HG03571 (cell line): ENCODE measurements around the gene CHD3.

ENCODE experiments used
- ATAC-seq: cut with Tn5 transposase; IDR thresholded peaks from one replicate; pipeline ENCODE4 v1.9.1; 2021; ENCODE audit not compliant: unreplicated experiment

The CHD3 gene

DNA sequence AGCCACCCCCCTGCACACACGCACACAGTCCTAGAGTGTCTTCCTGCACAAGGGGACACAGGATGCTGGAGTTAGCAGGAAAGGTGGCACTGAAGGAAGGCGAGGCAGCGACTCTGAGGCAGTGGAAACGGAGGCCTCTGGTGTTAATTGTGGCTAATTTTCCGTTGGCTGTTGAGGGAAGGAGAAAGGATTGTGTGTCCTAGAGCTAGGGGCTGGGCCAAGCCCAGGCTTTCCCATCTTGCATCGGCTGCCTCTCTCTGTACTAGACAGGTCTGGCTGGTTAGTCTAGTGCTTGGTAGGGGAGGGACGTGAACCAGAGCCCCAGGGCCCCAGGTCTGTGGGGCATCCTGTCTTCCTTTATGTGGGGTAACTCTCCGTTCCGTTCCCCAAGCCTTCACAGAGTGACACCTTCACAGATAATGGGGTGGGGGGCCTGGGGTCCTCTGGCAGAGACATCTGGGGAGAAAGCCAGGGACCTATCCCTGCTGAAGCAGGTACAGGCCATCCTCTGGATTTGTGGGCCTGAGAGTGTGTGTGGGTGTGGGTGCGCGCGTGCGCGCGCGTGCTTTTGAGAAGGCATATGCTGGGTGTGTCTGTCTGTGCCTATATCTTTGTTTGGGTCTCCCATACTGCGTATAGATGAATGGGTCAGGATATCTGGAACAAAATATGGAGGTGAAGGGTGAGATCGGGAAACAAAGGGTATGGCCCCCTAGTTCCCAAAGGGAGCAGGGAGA is at the start of gene CHD3:
Gene CHD3, plus strand, starts transcription at position 606 of the 737 bp plus-strand sequence. CDS start 212 bp downstream, outside the sequence.
- ATAC-seq = no peak

DNA sequence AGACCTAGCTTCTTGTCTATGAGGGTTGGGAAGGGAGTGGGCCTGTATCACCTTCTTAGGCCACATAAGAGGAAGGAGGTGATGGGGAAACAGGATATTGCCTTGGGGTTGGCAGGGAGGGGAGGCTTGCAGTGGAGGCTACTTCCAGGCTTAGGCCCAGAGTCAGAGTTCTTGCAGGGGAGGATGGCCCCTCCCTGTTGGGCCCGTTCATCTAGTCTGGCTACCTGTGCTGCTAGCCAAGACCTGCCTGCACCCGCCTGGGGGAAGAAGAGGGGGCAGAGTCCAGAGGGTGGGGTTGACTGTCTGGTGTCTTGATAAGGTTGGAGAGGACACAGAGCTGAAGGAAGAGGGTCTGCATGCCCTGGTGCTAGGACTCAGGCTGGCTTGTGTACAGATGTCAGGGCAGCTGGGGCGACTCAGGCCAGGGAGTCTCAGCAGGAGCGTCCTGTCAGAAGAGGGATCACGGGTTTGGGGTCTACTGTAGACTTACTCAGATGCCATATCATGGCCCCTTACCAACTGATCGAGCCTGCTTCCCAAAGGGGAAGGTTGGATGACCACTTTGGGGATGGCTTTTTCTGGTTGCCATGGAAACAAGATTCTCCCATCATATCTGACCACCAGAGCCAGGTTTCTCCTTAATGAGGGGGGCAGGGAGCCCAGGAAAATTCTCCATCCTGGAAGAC is 49.3 kb upstream of the CHD3 start:
- ATAC-seq = no peak

DNA sequence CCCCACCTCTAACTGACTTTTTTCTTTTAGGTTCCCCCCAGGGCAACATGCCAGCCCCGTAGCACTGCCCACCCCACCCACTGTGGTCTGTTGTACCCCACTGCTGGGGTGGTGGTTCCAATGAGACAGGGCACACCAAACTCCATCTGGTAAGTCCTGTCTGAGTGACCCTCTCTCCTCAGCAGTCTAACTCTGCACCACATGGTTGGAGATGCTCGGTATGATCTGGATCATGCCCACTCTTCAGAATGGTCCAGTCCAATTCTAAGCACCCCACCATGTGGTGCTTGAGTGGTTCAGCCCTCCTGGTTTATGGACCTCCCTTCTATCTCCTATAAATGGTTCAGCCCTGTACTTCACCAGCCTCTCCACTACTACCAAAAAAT is 48.7 kb upstream of the CHD3 start:
- ATAC-seq = no peak

- no peak for ATAC-seq
Observed at GRCh38 chr17:7840441-7840840, 48.1 kb upstream of the CHD3 start.

GRCh38 chr17:7840875-7841274 is 47.7 kb upstream of the CHD3 start:
- ATAC-seq = no peak

DNA sequence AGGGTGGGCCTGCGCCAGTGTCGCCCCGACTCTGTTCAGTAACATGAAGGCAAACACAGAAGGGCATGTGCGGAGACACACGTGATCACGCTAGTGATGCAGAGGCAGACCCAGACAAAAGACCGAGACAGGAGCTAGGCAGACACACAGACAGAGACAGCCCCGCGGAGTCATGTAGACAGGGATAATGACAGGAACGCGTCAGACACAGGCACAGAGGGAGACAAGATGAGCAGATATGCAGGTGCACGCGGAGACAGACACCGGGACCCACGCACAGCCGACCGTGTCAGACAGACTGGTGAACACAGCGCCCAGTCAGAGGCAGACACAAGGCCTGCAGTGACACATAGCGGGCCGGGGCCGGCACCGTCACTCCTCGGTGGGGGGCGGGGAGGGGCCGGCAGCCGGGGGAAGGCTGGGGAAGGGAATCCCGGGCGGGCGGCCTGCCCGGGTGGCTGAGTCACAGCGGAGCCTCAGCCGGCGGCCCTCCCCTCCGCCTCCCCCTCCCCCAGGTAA is 47.1 kb upstream of the CHD3 start:
- no peak for ATAC-seq

- no peak for ATAC-seq
Observed at GRCh38 chr17:7841915-7842379, 46.6 kb upstream of the CHD3 start.

GRCh38 chr17:7842380-7843256 is 46.0 kb upstream of the CHD3 start:
- ATAC-seq = no peak

DNA sequence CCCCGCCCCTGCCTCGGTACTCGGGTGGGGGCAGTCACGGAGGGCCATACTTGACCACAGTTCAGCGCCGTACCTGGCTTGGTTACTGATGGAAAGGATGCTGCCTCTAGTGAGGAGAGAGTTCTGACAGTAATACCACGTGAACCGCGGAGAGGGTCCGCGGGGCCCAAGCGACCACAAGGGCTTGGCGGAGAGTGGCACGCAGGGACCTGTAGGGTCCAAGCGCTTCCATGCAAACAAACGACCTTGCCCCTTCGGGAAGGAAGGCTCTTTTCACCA is 45.4 kb upstream of the CHD3 start:
- ATAC-seq = no peak

- peak; percentile 21 for ATAC-seq
Observed at GRCh38 chr17:7843536-7844291, 44.9 kb upstream of the CHD3 start.

GRCh38 chr17:7844292-7845154 is 44.1 kb upstream of the CHD3 start:
- ATAC-seq = peak; percentile 36

DNA sequence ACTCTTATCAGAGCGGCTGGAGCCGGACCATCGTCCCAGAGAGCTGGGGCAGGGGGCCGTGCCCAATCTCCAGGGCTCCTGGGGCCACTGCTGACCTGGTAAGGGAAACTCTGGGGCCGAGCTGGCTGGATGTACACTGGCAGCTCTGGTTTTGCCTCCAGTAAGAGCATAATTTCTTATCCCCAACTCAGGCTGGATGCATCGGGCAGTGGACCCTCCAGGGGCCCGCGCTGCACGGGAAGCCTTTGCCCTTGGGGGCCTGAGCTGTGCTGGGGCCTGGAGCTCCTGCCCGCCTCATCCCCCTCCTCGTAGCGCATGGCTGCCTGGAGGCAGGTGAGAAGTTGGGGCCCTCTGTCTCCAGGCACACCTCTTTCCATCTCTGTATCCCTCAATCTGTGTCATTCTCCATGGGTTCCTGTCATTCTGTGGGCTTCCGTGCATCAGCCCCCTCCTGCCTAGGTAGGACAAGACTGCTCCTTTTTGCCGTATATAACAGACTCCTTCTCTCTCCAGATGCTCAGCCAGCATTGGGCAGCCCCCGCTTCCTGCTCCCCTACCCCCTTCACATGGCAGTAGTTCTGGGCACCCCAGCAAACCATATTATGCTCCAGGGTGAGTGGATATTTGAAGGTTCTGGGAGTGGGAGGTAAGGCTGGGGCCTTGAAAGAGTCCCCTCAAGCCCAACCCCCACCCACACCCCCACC is 43.1 kb upstream of the CHD3 start:
- no peak for ATAC-seq

DNA sequence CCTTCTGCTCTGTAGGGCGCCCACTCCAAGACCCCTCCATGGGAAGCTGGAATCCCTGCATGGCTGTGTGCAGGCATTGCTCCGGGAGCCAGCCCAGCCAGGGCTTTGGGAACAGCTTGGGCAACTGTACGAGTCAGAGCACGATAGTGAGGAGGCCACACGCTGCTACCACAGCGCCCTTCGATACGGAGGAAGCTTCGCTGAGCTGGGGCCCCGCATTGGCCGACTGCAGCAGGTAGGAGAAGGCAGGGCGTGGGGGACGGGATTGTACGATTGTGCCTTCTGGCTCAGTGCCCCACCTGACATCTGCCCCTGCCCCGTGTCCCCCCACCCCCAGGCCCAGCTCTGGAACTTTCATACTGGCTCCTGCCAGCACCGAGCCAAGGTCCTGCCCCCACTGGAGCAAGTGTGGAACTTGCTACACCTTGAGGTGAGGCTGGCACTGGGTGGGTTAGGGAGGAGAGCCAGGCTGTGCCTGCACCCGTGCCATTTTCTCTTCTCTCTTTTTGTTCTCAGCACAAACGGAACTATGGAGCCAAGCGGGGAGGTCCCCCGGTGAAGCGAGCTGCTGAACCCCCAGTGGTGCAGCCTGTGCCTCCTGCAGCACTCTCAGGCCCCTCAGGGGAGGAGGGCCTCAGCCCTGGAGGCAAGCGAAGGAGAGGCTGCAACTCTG is 42.4 kb upstream of the CHD3 start:
- ATAC-seq = no peak

- no peak for ATAC-seq
Observed at GRCh38 chr17:7846765-7847661, 41.6 kb upstream of the CHD3 start.

- ATAC-seq = no peak
Observed at GRCh38 chr17:7848131-7848579, 40.4 kb upstream of the CHD3 start.

DNA sequence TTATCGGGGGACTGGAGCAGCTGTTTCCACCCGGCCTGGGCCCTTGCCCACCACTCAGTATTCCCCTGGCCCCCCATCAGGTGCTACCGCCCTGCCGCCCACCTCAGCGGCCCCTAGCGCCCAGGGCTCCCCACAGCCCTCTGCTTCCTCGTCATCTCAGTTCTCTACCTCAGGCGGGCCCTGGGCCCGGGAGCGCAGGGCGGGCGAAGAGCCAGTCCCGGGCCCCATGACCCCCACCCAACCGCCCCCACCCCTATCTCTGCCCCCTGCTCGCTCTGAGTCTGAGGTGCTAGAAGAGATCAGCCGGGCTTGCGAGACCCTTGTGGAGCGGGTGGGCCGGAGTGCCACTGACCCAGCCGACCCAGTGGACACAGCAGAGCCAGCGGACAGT is 39.9 kb upstream of the CHD3 start:
- ATAC-seq = no peak

GRCh38 chr17:7849130-7849750 is 39.3 kb upstream of the CHD3 start:
- no peak for ATAC-seq
